Type B pancreatic cell (in vitro differentiated cells): Measurements from ENCODE around the gene NR1I2. TPM values are rescaled to one million over a fixed set of nuclear protein-coding genes. Genes with fewer than 3 reads are reported as not detected.

Source experiments
- DNase-seq: peaks from one replicate; pipeline ENCODE4 v3.0.0; 2021; ENCODE audit warnings: mixed read lengths; ENCODE audit not compliant: unreplicated experiment; ENCODE audit errors: extremely low spot score
- H3K27ac Mint-ChIP-seq: 2 replicates; pipeline ENCODE4 v1.8.0; 2021; ENCODE audit warnings: mild to moderate bottlenecking, mixed read lengths
- H3K27me3 Mint-ChIP-seq: 2 replicates; pipeline ENCODE4 v1.8.0; 2021; ENCODE audit warnings: mixed read lengths
- H3K36me3 Mint-ChIP-seq: 2 replicates; pipeline ENCODE4 v1.8.0; 2021; ENCODE audit warnings: mixed read lengths
- H3K4me1 Mint-ChIP-seq: one replicate; pipeline ENCODE4 v1.8.0; 2021; ENCODE audit warnings: mixed read lengths; ENCODE audit not compliant: unreplicated experiment
- H3K4me3 Mint-ChIP-seq: 2 replicates; pipeline ENCODE4 v1.8.0; 2021; ENCODE audit warnings: mild to moderate bottlenecking, mixed read lengths
- H3K9me3 Mint-ChIP-seq: 2 replicates; pipeline ENCODE4 v1.8.0; 2021; ENCODE audit warnings: mixed read lengths
- total RNA-seq: library from RNA; stranded (reverse); gene quantifications from 2 replicates; pipeline ENCODE4 v1.2.1, GENCODE V29; 2021; ENCODE audit warnings: low replicate concordance
- TF ChIP-seq, protein P1 (sequence below): fragments of 200-600 bp; sonication (generic); conservative IDR thresholded peaks from 2 replicates; pipeline ENCODE4 v1.5.0; 2021; ENCODE audit warnings: antibody characterized with exemption, mild to moderate bottlenecking

NR1I2 gene
- total RNA-seq, 1 donor from 2014 or later, result 0.65 TPM

DNA sequence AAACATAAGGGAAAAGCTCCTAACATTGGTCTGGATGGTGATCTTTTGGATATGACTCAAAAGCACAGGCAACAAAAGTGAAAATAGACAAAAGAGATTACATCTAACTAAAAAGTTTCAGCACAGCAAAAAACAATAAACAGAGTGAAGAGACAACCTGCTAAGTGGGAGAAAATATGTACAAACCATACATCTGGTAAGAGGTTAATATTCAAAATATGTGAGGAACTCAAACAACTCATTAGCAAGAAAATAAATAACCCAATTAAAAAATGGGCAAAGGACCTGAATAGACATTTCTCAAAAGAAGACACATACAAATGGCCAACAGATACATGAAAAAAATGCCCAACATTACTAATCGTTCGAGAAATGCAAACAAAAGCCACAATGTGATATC lies 19.0 kb upstream of the NR1I2 start:
- Mint-ChIP-seq H3K27ac (no peak overlapping the region), H3K4me3 (no peak overlapping the region), H3K27me3 (no peaks in the 10 kb centered on the region), H3K4me1 (no peaks in the 10 kb centered on the region), H3K36me3 (peaks cover 4% of the 10 kb centered on the region), H3K9me3 (peaks cover 6% of the 10 kb centered on the region)
- DNase-seq, result no peak
- TF ChIP-seq, protein P1, sequence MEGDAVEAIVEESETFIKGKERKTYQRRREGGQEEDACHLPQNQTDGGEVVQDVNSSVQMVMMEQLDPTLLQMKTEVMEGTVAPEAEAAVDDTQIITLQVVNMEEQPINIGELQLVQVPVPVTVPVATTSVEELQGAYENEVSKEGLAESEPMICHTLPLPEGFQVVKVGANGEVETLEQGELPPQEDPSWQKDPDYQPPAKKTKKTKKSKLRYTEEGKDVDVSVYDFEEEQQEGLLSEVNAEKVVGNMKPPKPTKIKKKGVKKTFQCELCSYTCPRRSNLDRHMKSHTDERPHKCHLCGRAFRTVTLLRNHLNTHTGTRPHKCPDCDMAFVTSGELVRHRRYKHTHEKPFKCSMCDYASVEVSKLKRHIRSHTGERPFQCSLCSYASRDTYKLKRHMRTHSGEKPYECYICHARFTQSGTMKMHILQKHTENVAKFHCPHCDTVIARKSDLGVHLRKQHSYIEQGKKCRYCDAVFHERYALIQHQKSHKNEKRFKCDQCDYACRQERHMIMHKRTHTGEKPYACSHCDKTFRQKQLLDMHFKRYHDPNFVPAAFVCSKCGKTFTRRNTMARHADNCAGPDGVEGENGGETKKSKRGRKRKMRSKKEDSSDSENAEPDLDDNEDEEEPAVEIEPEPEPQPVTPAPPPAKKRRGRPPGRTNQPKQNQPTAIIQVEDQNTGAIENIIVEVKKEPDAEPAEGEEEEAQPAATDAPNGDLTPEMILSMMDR, result no peak

DNA sequence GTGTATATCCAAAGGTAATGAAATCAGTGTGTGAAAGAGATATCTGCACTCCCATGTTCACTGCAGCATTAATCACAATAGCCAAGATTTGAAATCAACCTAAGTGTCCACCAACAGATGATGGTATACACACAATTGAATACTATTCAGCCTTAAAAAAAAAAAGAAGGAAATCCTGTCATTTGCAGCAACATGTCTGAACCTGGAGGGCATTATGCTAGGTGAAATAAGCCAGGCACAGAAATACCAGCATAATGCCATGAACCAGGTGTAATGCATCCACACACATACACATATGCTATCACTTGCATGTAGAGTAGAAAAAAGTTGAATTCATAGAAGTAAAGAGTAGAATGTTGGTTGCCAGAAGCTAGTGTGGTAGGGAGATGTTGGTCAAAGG lies 18.4 kb upstream of the NR1I2 start:
- Mint-ChIP-seq H3K27me3 (no peaks in the 10 kb centered on the region), H3K27ac (no peak overlapping the region), H3K9me3 (peaks cover 6% of the 10 kb centered on the region), H3K4me3 (no peak overlapping the region), H3K36me3 (peaks cover 4% of the 10 kb centered on the region), H3K4me1 (no peaks in the 10 kb centered on the region)
- no peak for DNase-seq
- TF ChIP-seq, protein P1, result no peak

DNA sequence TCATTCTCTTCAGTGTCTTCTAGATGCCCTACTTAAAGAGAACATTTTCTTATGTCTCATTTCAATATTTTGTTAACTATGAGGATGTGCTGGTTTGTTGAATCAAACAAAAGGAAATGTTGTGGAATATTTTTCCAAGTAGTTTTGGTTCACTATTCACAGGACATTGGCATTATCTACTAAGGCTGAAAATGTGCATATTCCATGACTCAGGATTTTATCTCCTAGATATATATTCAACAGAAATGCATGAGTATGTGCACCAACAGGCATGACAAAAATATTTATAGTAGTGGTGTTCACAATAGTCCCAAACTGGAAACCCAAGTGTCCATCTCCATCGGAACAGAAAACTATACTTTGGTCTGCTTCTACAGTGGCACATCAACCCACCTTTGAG lies 16.7 kb upstream of the NR1I2 start:
- TF ChIP-seq, protein P1, result no peak

DNA sequence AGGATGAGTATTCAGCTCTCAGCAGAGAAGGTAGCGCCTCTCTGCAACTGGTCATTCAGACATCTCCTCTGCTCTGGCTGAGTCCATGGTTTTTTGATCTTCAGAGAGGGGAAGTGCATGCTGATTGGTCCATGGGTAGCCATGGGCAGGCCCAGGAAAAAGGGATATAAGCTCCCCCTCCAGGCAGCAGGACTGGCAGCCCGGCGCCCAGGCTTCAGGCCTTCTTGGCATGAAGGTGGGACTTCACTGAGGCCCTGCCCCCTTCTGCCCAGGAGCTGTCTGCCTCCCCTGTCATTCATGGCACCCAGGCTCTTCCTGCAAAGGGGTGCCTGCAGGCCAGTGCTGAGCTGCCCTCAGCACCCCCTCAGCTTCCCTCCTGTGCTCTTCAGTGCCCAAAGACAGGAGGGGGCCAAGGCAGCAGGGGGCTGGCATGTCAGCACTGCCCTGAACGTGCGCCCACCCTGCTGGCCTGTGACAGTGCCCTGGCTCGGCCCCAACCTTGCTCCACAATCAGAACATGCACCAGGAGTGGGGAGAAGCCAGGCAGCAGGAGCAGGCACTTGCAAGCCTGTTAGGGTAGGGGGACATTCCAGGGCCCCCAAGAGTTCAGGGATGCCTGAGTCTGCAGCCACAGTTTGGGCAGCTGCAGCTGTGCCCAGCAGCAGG lies 13.8 kb upstream of the NR1I2 start:
- no peak for DNase-seq
- no peaks in the 10 kb centered on the region for H3K9me3 Mint-ChIP-seq
- no peaks in the 10 kb centered on the region for H3K4me1 Mint-ChIP-seq
- TF ChIP-seq, protein P1, result no peak
- H3K27me3 Mint-ChIP-seq, result no peaks in the 10 kb centered on the region
- no peak overlapping the region for H3K4me3 Mint-ChIP-seq
- H3K36me3 Mint-ChIP-seq, result no peaks in the 10 kb centered on the region
- no peak overlapping the region for H3K27ac Mint-ChIP-seq

More for the DNA sequence above, 16.7 kb upstream of the NR1I2 start:
- Mint-ChIP-seq H3K4me1 (no peaks in the 10 kb centered on the region), H3K4me3 (no peak overlapping the region), H3K27me3 (no peaks in the 10 kb centered on the region), H3K36me3 (peaks cover 4% of the 10 kb centered on the region), H3K27ac (no peak overlapping the region), H3K9me3 (peaks cover 6% of the 10 kb centered on the region)
- DNase-seq, result no peak

DNA sequence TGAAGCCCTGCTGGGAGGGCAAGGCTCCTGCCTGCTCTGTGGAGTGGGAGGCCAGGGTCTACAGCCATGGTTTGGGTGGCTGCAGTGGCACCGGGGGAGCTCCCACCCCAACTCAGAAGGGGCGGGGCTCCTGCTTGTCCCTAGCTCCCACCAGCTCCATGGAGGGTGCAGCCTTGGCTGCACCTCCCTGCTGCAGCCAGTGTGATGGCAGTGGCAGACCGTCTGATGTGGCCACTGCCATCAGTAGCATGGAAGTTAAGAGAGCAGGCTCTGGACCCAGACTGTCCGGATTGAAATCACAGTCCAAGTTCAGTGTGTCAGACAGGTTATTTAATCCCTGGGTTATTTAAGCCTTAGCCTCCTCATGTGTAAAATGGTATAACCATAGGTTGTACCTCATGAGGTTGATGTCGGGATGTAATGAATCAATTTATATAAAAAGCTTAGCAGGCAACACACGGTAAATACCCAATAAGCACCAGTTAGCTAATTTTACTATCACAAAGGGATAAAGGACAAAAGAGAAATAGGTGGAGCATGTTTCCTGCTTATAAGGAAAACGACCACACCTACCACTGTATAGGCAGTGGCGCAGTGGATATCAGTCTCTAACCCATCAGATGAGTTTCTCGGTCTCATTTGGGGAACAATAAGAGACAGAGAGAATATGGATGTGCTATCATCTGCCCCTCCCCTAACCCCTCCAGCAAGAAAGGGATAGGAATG lies 13.1 kb upstream of the NR1I2 start:
- Mint-ChIP-seq H3K36me3 (no peaks in the 10 kb centered on the region), H3K9me3 (no peaks in the 10 kb centered on the region), H3K27ac (no peak overlapping the region), H3K4me3 (no peak overlapping the region), H3K27me3 (no peaks in the 10 kb centered on the region), H3K4me1 (no peaks in the 10 kb centered on the region)
- TF ChIP-seq, protein P1, result no peak
- DNase-seq, result no peak
